Neural cell (in vitro differentiated cells): Measurements from ENCODE around the gene EID2B. TPM values are rescaled to one million over a fixed set of nuclear protein-coding genes. Genes with fewer than 3 reads are reported as not detected.

Source experiments
- H2AFZ ChIP-seq: fragments of 200-600, 300-800 bp; sonication (generic), shearing (Covaris generic); 2 replicates; pipeline ENCODE4 v1.6.0; 2014; ENCODE audit warnings: low read depth, mild to moderate bottlenecking, antibody characterized with exemption, low read length, moderate library complexity
- H3F3A ChIP-seq: fragments of 200-600 bp; shearing (Covaris generic); 2 replicates; pipeline ENCODE4 v1.6.1; 2016; ENCODE audit warnings: mild to moderate bottlenecking, moderate library complexity, mixed read lengths, antibody characterized with exemption, low read length; ENCODE audit not compliant: insufficient read depth, poor library complexity, severe bottlenecking
- H3K27ac ChIP-seq: fragments of 200-600, 300-800 bp; sonication (generic), shearing (Covaris generic); 2 replicates; pipeline ENCODE4 v1.5.1; 2014; ENCODE audit warnings: mild to moderate bottlenecking, low read length, moderate library complexity
- H3K27me3 ChIP-seq: fragments of 300-800, 200-600 bp; sonication (generic), shearing (Covaris generic); 2 replicates; pipeline ENCODE4 v1.6.0; 2014; ENCODE audit warnings: mild to moderate bottlenecking, low read depth, low read length, moderate library complexity; ENCODE audit not compliant: insufficient read depth
- H3K36me3 ChIP-seq: fragments of 300-800, 200-600 bp; sonication (generic), shearing (Covaris generic); 2 replicates; pipeline ENCODE4 v1.5.1; 2014; ENCODE audit warnings: mild to moderate bottlenecking, antibody characterized with exemption, low read length, moderate library complexity; ENCODE audit not compliant: insufficient read depth
- H3K4me2 ChIP-seq: fragments of 300-800, 200-600 bp; sonication (generic), shearing (Covaris generic); 2 replicates; pipeline ENCODE4 v1.6.0; 2014; ENCODE audit warnings: mild to moderate bottlenecking, low read length
- H3K4me3 ChIP-seq: fragments of 300-800, 200-600 bp; sonication (generic), shearing (Covaris generic); 2 replicates; pipeline ENCODE4 v1.5.1; 2014; ENCODE audit warnings: mild to moderate bottlenecking, low read length, moderate library complexity
- H3K79me2 ChIP-seq: fragments of 200-600 bp; shearing (Covaris generic); replicated peaks from 2 replicates; pipeline ENCODE4 v1.6.0; 2014; ENCODE audit warnings: mild to moderate bottlenecking, low read length, moderate library complexity; ENCODE audit not compliant: insufficient read depth
- H3K9ac ChIP-seq: fragments of 300-800, 200-600 bp; sonication (generic), shearing (Covaris generic); 2 replicates; pipeline ENCODE4 v1.6.1; 2016; ENCODE audit warnings: mild to moderate bottlenecking, low read length, mixed read lengths
- H3K9me2 ChIP-seq: fragments of 200-600 bp; shearing (Covaris generic); 2 replicates; pipeline ENCODE4 v1.6.1; 2016; ENCODE audit warnings: mild to moderate bottlenecking, low read length, mixed read lengths; ENCODE audit not compliant: insufficient read depth
- H3K9me3 ChIP-seq: fragments of 200-600, 300-800 bp; sonication (generic), shearing (Covaris generic); 2 replicates; pipeline ENCODE4 v1.6.1; 2016; ENCODE audit warnings: mild to moderate bottlenecking, mixed run types, low read length, moderate library complexity, mixed read lengths
- H4K20me1 ChIP-seq: fragments of 200-600 bp; shearing (Covaris generic); 2 replicates; pipeline ENCODE4 v1.6.1; 2016; ENCODE audit warnings: mild to moderate bottlenecking, mixed run types; ENCODE audit not compliant: insufficient read depth
- CTCF ChIP-seq: fragments of 450-650 bp; IDR thresholded peaks from 2 replicates; pipeline ENCODE4 v1.5.1; 2014; ENCODE audit warnings: antibody characterized with exemption, mild to moderate bottlenecking, moderate library complexity; ENCODE audit not compliant: poor library complexity, severe bottlenecking
- EP300 ChIP-seq: fragments of 450-650 bp; conservative IDR thresholded peaks from 2 replicates; pipeline ENCODE4 v1.6.1; 2014; ENCODE audit warnings: antibody characterized with exemption, mild to moderate bottlenecking, moderate library complexity; ENCODE audit not compliant: poor library complexity, severe bottlenecking
- EZH2 ChIP-seq: fragments of 200-600, 300-800 bp; shearing (Covaris generic), sonication (generic); IDR thresholded peaks from 2 replicates; pipeline ENCODE4 v1.6.1; 2014; ENCODE audit warnings: antibody characterized with exemption, low read length, borderline replicate concordance, mild to moderate bottlenecking; ENCODE audit not compliant: insufficient read depth, poor library complexity, severe bottlenecking
- MXI1 ChIP-seq: fragments of 450-650 bp; conservative IDR thresholded peaks from 2 replicates; pipeline ENCODE4 v1.6.1; 2014; ENCODE audit warnings: antibody characterized with exemption, mild to moderate bottlenecking; ENCODE audit not compliant: poor library complexity, severe bottlenecking
- POLR2AphosphoS5 ChIP-seq: IDR thresholded peaks from 2 replicates; pipeline ENCODE4 v1.6.1; 2012
- RAD21 ChIP-seq: fragments of 450-650 bp; conservative IDR thresholded peaks from 2 replicates; pipeline ENCODE4 v1.6.1; 2014; ENCODE audit warnings: antibody characterized with exemption, mild to moderate bottlenecking, moderate library complexity
- REST ChIP-seq: IDR thresholded peaks from 2 replicates; pipeline ENCODE4 v1.6.1; 2012; ENCODE audit warnings: borderline replicate concordance
- SMC3 ChIP-seq: fragments of 450-650 bp; conservative IDR thresholded peaks from 2 replicates; pipeline ENCODE4 v1.6.1; 2014; ENCODE audit warnings: antibody characterized with exemption, mild to moderate bottlenecking, moderate library complexity; ENCODE audit not compliant: poor library complexity
- TAF1 ChIP-seq: IDR thresholded peaks from 2 replicates; pipeline ENCODE4 v1.6.1; 2012; ENCODE audit warnings: low read depth
- polyA plus RNA-seq: library from polyadenylated mRNA; depleted of rRNA; stranded (reverse); fragments of >200 nt; gene quantifications from 2 replicates; pipeline ENCODE4 v1.2.3, GENCODE V29; 2014

Gene EID2B
- polyA plus RNA-seq, 1 donor from 2014 or later, result 36.5 TPM

GRCh38 chr19:39500543-39500942 is 32.1 kb downstream of the EID2B start:
- Histone ChIP-seq H3F3A (no peaks in the 10 kb centered on the region), H3K4me2 (no peak overlapping the region), H3K27me3 (peaks cover 10% of the 10 kb centered on the region), H3K36me3 (no peaks in the 10 kb centered on the region), H3K27ac (no peak overlapping the region), H3K79me2 (peaks cover 5% of the 10 kb centered on the region), H4K20me1 (no peaks in the 10 kb centered on the region), H3K4me3 (no peak overlapping the region), H2AFZ (no peak overlapping the region), H3K9me3 (no peaks in the 10 kb centered on the region), H3K9me2 (no peaks in the 10 kb centered on the region), H3K9ac (no peak overlapping the region)
- TF ChIP-seq EP300, result no peak
- no peak for TF ChIP-seq SMC3
- no peak for TF ChIP-seq EZH2
- no peak for TF ChIP-seq RAD21
- no peak for TF ChIP-seq MXI1
- TF ChIP-seq REST, result no peak
- TF ChIP-seq POLR2AphosphoS5, result no peak
- TF ChIP-seq CTCF, result no peak
- no peak for TF ChIP-seq TAF1

- TF ChIP-seq EZH2, result no peak
- no peak for TF ChIP-seq REST
- TF ChIP-seq MXI1, result no peak
- TF ChIP-seq POLR2AphosphoS5, result no peak
- no peak for TF ChIP-seq CTCF
- no peak for TF ChIP-seq RAD21
- no peak for TF ChIP-seq SMC3
- no peak for TF ChIP-seq EP300
- no peak for TF ChIP-seq TAF1
- H3K79me2 ChIP-seq, result peaks cover 5% of the 10 kb centered on the region
- no peaks in the 10 kb centered on the region for H3K9me3 ChIP-seq
- H3K9ac ChIP-seq, result no peak overlapping the region
- H3K27me3 ChIP-seq, result peaks cover 10% of the 10 kb centered on the region
- no peaks in the 10 kb centered on the region for H3K9me2 ChIP-seq
- no peak overlapping the region for H3K4me2 ChIP-seq
- H3K36me3 ChIP-seq, result no peaks in the 10 kb centered on the region
- no peaks in the 10 kb centered on the region for H4K20me1 ChIP-seq
- H3K4me3 ChIP-seq, result no peak overlapping the region
- no peaks in the 10 kb centered on the region for H3F3A ChIP-seq
- H2AFZ ChIP-seq, result no peak overlapping the region
- H3K27ac ChIP-seq, result no peak overlapping the region
These were observed 32.7 kb downstream of the EID2B start for GRCh38 chr19:39499932-39500331.
